Mammary epithelial cell (primary cell): ENCODE data around the gene COL23A1.

Source experiments
- EZH2 ChIP-seq: IDR thresholded peaks from 2 replicates; pipeline ENCODE4 v1.6.1; 2012; ENCODE audit warnings: low read length, inconsistent platforms, borderline replicate concordance
- TF ChIP-seq, protein P1 (sequence below), 2 donors: IDR thresholded peaks in 1 of 2; conservative IDR thresholded peaks in 1 of 2; 2 replicates each; pipeline ENCODE4 v1.5.1; 2011 to 2012; ENCODE audit warnings: inconsistent platforms in 2 of 2, low read length in 2 of 2, mild to moderate bottlenecking in 2 of 2, control low read depth in 1 of 2, low read depth in 1 of 2; ENCODE audit not compliant: insufficient read depth in 1 of 2; ENCODE audit errors: extremely low read depth in 1 of 2

DNA sequence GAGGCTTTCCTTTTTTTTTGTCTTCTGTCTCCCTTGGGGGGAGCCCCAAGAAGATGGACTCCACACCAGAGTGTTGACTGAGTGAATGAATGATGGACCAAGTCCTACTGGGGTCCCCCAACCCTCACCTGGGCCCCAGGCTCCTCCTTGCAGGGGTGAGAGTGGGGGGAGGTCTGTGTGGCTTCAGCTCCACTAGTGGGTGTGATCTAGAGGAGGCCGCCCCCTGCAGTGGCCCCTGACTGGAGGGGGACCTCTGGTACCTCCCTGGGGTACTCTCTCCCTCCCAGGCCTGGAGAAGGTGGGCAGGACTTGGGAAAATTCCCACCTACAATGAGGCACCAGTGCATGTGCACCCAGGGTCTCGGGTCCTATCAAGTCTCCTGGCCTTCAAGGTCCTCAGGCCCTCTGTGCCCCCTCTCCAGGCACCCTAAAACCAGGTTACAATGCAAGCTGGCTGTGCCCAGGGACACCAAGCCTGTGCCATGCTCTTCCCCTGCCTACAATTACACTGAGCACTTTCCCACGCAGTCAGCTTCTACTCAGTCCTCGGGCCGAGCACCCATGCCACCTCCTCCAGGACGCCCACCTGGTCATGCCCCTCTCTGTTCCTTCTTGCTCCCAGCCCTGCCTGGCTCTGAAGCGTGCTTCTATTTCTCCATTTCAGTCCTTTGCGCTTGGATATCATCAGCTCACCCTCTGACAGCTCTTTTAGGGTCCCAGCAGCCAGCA lies 240.4 kb downstream of the COL23A1 start:
- TF ChIP-seq, protein P1, sequence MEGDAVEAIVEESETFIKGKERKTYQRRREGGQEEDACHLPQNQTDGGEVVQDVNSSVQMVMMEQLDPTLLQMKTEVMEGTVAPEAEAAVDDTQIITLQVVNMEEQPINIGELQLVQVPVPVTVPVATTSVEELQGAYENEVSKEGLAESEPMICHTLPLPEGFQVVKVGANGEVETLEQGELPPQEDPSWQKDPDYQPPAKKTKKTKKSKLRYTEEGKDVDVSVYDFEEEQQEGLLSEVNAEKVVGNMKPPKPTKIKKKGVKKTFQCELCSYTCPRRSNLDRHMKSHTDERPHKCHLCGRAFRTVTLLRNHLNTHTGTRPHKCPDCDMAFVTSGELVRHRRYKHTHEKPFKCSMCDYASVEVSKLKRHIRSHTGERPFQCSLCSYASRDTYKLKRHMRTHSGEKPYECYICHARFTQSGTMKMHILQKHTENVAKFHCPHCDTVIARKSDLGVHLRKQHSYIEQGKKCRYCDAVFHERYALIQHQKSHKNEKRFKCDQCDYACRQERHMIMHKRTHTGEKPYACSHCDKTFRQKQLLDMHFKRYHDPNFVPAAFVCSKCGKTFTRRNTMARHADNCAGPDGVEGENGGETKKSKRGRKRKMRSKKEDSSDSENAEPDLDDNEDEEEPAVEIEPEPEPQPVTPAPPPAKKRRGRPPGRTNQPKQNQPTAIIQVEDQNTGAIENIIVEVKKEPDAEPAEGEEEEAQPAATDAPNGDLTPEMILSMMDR (conservative IDR thresholded peaks at IDR 0.05 in 1 of 2, IDR thresholded peaks at IDR 0.05 in 1 of 2; ENCODE audit: extremely low read depth in 1 of 2, insufficient read depth in 1 of 2, low read depth in 1 of 2, low read length in 2 of 2), result no peak
- no peak for TF ChIP-seq EZH2
